Activated naive CD8-positive, alpha-beta T cell (primary cell): ENCODE measurements around the gene GUCY1A2.
"Not testable (repeated sequence)": the region's sequence is repeated elsewhere in the genome, so short reads cannot be mapped to it uniquely, and the experiment has no call there.

ENCODE experiments used
- H3K27ac Mint-ChIP-seq: one replicate; pipeline ENCODE4 v1.8.0; 2021; ENCODE audit warnings: mixed read lengths
- H3K27me3 Mint-ChIP-seq: one replicate; pipeline ENCODE4 v1.8.0; 2021; ENCODE audit warnings: mixed read lengths
- H3K36me3 Mint-ChIP-seq: one replicate; pipeline ENCODE4 v1.8.0; 2021; ENCODE audit warnings: mixed read lengths
- H3K4me1 Mint-ChIP-seq: one replicate; pipeline ENCODE4 v1.8.0; 2021; ENCODE audit warnings: low read depth, mixed read lengths
- H3K4me3 Mint-ChIP-seq: one replicate; pipeline ENCODE4 v1.8.0; 2021; ENCODE audit warnings: mild to moderate bottlenecking, mixed read lengths
- H3K9me3 Mint-ChIP-seq: one replicate; pipeline ENCODE4 v1.8.0; 2021; ENCODE audit warnings: low read depth, mixed read lengths

Gene GUCY1A2

DNA sequence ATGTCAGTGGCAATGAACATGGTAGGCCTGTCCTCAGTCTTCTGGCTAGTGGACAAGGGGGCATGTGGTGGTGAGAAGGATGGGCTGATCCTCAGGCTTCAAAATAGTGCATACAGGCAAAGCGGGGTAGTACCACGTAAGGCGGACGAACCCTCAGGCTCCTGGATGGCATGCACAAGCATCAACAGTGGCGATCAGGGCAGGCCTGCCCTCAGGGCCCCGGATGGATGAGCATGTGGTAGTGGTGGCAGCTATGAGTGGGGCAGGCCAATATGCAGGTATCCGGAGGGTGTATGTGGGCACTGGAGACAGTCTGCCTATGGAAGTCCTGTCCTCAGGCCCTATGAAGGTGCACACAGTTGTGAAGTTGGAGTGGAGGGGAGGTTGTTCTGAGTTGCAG is 163.8 kb downstream of the GUCY1A2 start:
- no peaks in the 10 kb centered on the region for H3K4me1 Mint-ChIP-seq
- H3K9me3 Mint-ChIP-seq: peaks cover 30% of the 10 kb centered on the region
- no peak overlapping the region for H3K4me3 Mint-ChIP-seq
- no peaks in the 10 kb centered on the region for H3K36me3 Mint-ChIP-seq
- no peak overlapping the region for H3K27ac Mint-ChIP-seq
- H3K27me3 Mint-ChIP-seq: no peaks in the 10 kb centered on the region

DNA sequence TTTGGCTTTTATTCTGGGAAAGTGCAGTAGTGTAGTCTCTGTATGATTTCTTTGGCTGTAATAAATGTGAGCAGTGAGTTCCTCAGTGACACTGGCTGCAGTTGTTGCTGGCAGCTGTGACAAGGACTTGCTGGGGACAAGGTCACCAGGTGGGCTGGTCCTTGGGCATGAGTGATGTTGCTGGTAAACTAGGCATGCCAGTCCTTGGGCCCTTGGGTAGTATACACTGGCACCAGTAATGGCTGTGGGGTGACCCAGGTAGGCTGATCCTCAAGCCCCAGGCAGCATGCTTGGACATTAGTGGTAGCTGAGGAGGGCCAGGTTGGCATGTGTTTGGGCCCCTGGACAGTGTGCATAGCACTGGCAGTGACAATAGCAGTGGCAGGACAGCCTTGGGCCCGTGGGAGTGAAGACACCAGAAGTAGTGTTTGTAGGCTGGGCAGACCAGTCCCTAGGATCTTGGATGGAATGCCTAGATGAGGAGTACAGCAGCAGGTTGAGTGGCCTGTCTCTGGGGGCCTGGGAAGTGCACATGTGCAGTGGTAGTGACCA is 164.3 kb downstream of the GUCY1A2 start:
- Mint-ChIP-seq H3K9me3 (peaks cover 30% of the 10 kb centered on the region), H3K36me3 (no peaks in the 10 kb centered on the region), H3K4me3 (no peak overlapping the region), H3K27ac (no peak overlapping the region), H3K4me1 (no peaks in the 10 kb centered on the region), H3K27me3 (no peaks in the 10 kb centered on the region)

DNA sequence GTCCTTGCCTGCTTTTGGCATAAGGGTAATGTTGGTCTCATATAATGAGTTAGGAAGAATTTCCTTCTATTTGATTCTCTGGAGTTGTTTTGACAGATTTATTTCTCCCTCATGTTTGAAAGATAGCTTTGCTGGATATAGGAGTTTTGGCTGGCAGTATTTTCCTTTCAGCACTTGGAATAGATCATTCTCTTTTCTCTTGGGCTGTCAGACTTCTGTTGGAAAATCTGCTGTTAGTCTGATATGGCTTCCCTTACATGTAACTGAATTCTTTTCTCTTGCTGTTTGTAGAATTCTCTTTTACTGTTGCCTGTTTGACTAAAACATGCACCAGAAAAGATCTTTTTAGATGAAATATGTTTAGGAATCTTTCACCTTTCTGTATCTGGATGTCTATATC is 165.5 kb downstream of the GUCY1A2 start:
- H3K36me3 Mint-ChIP-seq: no peaks in the 10 kb centered on the region
- no peak overlapping the region for H3K4me3 Mint-ChIP-seq
- H3K4me1 Mint-ChIP-seq: no peaks in the 10 kb centered on the region
- no peak overlapping the region for H3K27ac Mint-ChIP-seq
- peaks cover 35% of the 10 kb centered on the region for H3K9me3 Mint-ChIP-seq
- no peaks in the 10 kb centered on the region for H3K27me3 Mint-ChIP-seq

DNA sequence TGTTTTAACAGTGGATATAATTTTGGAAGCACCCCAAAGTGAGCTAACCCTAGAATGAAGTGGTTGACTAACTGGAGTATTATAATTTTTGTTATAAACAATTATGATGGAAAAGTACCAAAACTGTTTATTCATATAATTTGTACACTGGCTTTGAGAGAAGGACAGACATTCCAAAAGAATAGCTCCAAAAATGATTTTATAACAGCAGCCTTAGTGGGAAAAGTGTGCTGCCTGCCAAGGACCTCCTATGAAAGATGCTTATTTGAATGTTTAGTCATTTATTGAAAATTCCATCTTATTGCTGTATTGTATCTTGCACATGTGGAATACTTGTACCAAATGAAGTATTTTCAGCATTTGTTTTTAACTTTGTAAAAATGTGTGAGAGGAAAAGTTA is 169.8 kb downstream of the GUCY1A2 start:
- no peaks in the 10 kb centered on the region for H3K27me3 Mint-ChIP-seq
- no peak overlapping the region for H3K4me3 Mint-ChIP-seq
- no peaks in the 10 kb centered on the region for H3K4me1 Mint-ChIP-seq
- peaks cover 30% of the 10 kb centered on the region for H3K9me3 Mint-ChIP-seq
- H3K27ac Mint-ChIP-seq: no peak overlapping the region
- no peaks in the 10 kb centered on the region for H3K36me3 Mint-ChIP-seq

DNA sequence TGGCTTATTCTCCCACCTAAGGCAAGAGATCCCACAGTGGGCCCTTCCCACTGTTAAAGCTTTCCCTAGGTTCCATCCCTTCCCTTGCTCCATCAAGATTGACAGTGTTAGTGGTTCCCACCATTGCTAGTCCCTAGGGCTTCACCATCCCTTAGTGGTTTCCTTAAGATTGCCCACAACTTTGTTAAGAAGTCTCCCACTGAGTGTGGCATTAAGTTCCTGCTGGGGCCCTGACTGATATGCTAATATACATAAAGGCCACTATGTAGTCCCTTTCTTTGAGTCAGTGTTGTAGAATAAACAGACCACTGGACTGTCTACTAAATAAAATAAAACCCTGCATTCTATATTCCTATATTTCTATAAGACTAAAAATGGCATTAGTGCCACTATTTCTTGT is 176.1 kb downstream of the GUCY1A2 start:
- no peak overlapping the region for H3K4me3 Mint-ChIP-seq
- H3K36me3 Mint-ChIP-seq: no peaks in the 10 kb centered on the region
- no peaks in the 10 kb centered on the region for H3K4me1 Mint-ChIP-seq
- H3K27me3 Mint-ChIP-seq: no peaks in the 10 kb centered on the region
- H3K9me3 Mint-ChIP-seq: peaks cover 17% of the 10 kb centered on the region
- no peak overlapping the region for H3K27ac Mint-ChIP-seq

DNA sequence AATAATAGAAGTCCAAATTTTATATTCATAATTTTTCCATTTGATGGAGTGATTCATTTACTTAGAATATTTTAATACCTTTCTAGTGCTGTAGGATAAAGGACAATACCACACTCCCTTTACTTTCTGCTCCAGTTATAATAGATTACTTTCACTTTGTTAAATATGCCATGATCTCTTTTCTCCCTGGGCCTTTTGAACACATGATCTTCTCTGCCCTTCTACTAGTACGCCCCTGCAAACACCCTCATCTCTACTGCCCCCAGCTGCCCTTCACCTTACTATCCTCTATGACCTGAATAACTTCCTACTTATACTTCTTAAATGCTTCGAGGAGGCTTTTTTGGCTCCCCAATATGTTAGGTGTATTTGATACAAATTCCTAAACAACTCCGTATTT is 177.3 kb downstream of the GUCY1A2 start:
- Mint-ChIP-seq H3K27ac (no peak overlapping the region), H3K9me3 (peaks cover 23% of the 10 kb centered on the region)

DNA sequence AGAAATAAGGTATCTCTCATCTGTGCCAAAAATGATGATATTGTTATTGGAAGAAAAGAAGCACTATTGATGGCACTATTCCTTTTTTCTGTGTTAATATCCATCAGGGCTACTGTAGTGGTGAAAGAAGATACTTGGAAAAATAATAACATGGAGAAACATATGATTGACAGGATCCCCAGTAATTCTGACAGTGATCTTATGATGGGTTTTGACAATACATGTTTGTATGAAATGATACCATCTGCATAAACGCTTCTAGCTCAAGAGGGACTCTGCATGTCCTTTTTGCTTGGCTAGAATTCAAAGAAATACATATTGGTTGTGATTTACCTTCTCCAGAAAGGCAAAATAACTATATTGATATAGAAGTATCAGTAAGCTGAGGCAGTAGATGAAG is 178.1 kb downstream of the GUCY1A2 start:
- H3K27me3 Mint-ChIP-seq: no peaks in the 10 kb centered on the region
- no peaks in the 10 kb centered on the region for H3K36me3 Mint-ChIP-seq
- no peak overlapping the region for H3K27ac Mint-ChIP-seq
- H3K4me1 Mint-ChIP-seq: no peaks in the 10 kb centered on the region
- peaks cover 23% of the 10 kb centered on the region for H3K9me3 Mint-ChIP-seq
- H3K4me3 Mint-ChIP-seq: no peak overlapping the region

More for the DNA sequence above, 177.3 kb downstream of the GUCY1A2 start:
- H3K4me3 Mint-ChIP-seq: no peak overlapping the region
- no peaks in the 10 kb centered on the region for H3K4me1 Mint-ChIP-seq
- no peaks in the 10 kb centered on the region for H3K36me3 Mint-ChIP-seq
- no peaks in the 10 kb centered on the region for H3K27me3 Mint-ChIP-seq

DNA sequence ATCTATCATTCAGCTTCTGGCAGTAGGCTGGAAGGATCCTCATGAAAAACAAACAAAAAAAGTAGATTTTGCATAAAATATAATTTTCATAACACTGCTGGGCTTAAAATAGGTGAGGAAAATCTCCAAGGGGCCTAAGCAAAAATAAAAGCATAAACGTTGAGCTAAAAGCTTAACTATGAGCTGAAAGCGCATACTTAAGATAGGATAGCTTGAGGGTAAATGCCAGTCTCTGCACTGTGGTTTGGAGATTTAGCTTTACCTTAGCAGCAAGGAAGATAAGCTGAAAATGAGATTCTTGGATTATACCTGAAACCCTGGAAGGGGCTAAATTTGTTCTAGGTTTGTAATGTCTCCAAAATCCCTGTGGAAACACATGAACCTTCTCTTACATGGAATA is 183.7 kb downstream of the GUCY1A2 start:
- Mint-ChIP-seq H3K4me3 (no peak overlapping the region), H3K27me3 (no peaks in the 10 kb centered on the region), H3K9me3 (peaks cover 7% of the 10 kb centered on the region), H3K27ac (no peak overlapping the region), H3K4me1 (no peaks in the 10 kb centered on the region), H3K36me3 (no peaks in the 10 kb centered on the region)

DNA sequence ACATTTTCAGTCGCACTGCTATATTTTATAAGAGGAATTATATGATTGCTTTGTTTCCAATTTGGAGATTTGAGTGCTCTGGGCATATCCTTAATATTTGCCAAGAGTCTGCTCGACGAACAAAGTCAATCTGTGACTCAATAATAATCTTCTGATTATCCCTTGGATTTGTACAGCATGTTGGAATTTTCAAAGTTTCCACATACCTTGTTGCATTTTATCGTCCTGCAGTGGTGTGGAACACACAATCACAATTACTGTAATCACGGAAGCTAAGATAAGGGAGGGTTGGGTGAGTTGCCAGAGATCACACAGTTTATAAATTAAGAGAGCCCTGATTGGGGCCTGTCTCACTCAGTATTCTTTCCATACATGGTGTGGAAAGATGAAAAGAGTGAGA is 189.3 kb downstream of the GUCY1A2 start:
- no peaks in the 10 kb centered on the region for H3K27me3 Mint-ChIP-seq

DNA sequence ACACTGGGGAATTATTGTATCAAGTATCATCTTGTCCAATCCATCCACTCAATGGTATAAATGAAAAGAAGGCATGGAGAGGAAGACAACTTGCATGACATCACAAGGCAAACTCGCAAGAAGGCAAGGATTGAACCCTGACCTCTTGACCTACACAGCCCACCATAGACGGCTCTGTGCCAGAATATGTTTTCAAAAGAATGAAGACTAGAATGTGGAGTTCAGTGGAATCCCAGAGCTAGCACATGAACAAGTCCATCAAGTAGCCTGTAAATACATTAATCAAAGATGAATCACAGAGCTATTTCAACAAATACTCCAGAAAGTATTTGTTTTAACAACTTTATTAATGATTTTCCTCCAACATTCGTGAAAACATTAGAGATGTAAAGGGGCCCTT is 189.7 kb downstream of the GUCY1A2 start:
- Mint-ChIP-seq H3K4me3 (no peak overlapping the region), H3K27ac (no peak overlapping the region), H3K27me3 (no peaks in the 10 kb centered on the region), H3K9me3 (peaks cover 6% of the 10 kb centered on the region), H3K4me1 (no peaks in the 10 kb centered on the region), H3K36me3 (no peaks in the 10 kb centered on the region)

More for the DNA sequence above, 189.3 kb downstream of the GUCY1A2 start:
- H3K9me3 Mint-ChIP-seq: peaks cover 6% of the 10 kb centered on the region
- H3K4me1 Mint-ChIP-seq: no peaks in the 10 kb centered on the region
- no peak overlapping the region for H3K4me3 Mint-ChIP-seq
- no peaks in the 10 kb centered on the region for H3K36me3 Mint-ChIP-seq
- no peak overlapping the region for H3K27ac Mint-ChIP-seq

DNA sequence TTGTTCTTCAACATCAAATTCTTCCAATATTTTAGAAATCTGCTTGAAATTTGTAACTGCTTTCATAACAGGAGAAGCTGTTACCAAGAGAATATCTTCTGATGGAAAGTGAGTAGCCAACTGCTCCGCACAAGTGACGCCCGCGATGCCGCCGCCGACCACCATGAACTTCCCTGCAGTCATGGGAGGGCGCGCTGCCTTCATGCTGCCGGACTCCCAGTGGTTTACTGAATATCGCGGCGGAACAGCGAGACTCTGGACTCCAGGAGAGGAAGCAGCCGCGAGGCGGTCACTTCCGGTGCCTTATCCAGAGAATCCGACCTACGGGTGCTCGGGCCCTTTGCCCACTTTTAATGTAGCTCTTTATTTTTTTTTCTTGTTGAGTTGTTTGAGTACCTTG is 190.6 kb downstream of the GUCY1A2 start:
- Mint-ChIP-seq H3K27ac (no peak overlapping the region), H3K27me3 (no peaks in the 10 kb centered on the region), H3K9me3 (peaks cover 8% of the 10 kb centered on the region), H3K36me3 (no peaks in the 10 kb centered on the region), H3K4me3 (no peak overlapping the region), H3K4me1 (no peaks in the 10 kb centered on the region)

DNA sequence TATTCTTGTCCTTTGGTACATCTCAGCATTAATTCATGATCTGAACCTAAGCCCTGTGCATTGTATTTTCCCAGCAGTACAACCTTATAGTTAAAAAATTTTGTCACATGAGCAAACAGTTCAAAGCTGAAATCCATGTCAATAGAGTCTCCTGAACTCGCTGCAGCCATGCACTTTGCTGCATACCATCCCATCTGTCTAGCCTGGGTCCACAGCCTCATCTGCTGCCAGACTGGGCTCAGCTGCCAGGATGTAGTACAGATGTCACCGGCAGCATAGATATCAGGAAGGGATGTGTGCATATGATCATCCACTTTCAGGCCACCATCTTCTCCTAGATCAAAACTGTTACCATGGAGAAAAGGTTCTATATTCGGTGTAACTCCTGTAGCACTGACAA is 191.7 kb downstream of the GUCY1A2 start:
- not testable (repeated sequence) for H3K4me3 Mint-ChIP-seq, H3K9me3 Mint-ChIP-seq, H3K36me3 Mint-ChIP-seq, H3K27ac Mint-ChIP-seq, H3K4me1 Mint-ChIP-seq, H3K27me3 Mint-ChIP-seq

DNA sequence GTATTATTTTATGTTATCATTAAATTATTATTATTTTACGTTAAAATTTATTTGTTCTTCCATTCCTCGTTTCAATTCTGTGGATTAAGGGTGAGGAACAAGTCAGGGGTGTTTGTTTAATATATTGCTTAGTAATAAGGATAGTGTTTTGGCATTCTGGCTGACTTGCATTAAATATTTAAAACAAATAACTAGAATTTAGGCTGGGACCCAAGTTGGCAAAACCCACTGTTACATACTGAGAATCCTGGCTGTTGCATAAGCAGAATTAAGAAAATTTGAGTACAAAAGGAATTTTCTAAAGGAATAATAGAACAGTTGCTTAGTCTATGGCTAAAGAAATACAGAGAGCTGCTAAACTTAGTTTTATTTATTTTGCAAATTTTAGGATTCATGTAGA is 196.4 kb downstream of the GUCY1A2 start:
- Mint-ChIP-seq H3K4me3 (no peak overlapping the region), H3K27ac (no peak overlapping the region), H3K4me1 (no peaks in the 10 kb centered on the region), H3K9me3 (peaks cover 13% of the 10 kb centered on the region), H3K36me3 (no peaks in the 10 kb centered on the region), H3K27me3 (no peaks in the 10 kb centered on the region)

DNA sequence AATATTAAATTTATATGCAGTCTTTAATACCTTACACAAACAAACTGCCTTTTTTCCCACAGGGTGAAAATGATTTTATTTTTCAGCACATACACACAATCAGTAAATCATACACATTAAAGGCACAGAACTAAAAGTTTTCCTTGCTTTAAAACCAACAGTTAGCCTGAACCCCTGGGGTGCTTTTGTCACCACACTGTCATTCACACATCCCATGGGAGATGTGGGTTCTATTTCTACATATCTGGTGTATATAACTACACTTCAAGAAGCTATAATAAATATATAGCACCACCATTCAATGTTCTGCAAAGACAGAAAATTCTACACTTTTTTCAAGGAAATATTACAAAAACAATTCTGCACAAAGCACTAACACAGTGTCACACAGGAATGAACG is 197.0 kb downstream of the GUCY1A2 start:
- no peak overlapping the region for H3K27ac Mint-ChIP-seq
- H3K9me3 Mint-ChIP-seq: peaks cover 12% of the 10 kb centered on the region
- H3K4me1 Mint-ChIP-seq: no peaks in the 10 kb centered on the region
- no peak overlapping the region for H3K4me3 Mint-ChIP-seq
- H3K36me3 Mint-ChIP-seq: no peaks in the 10 kb centered on the region
- H3K27me3 Mint-ChIP-seq: no peaks in the 10 kb centered on the region

DNA sequence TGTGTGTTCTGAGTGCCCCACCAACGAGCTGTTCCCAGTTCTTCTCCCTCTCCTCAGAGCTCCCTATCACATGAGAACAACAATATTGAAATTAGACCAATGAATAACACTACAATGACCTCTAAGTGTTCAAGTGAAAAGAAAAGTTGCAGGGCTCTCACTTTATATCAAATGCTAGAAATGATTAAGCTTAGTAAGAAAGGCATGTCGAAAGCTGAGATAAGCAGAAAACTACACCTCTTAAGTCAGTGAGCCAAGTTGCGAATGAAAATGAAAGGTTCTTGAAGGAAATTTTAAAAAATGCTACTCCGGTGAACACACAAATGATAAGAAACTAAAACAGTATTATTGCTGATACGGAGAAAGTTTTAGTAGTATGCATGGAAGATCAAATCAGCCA is 199.8 kb downstream of the GUCY1A2 start:
- H3K36me3 Mint-ChIP-seq: no peaks in the 10 kb centered on the region
- no peak overlapping the region for H3K27ac Mint-ChIP-seq
- H3K27me3 Mint-ChIP-seq: no peaks in the 10 kb centered on the region
- no peak overlapping the region for H3K4me3 Mint-ChIP-seq
- peaks cover 12% of the 10 kb centered on the region for H3K9me3 Mint-ChIP-seq
- H3K4me1 Mint-ChIP-seq: no peaks in the 10 kb centered on the region

DNA sequence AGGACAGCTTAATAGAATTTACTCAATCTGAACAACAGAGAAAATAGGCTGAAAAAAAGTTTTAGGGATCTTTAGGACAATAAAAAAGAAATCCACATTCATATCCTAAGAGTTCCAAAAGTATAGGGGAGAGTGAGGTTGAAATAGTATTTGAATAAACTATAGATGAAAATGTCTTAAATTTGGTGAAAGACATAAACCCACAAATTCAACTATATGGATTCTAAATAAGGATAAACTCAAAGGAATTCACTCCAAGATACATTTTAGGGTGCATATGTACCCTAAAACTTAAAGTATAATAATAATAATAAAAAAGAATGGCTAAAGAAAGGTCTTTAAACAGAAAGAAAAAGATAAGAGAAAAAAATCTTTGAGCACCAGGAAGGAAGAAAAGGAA is 203.1 kb downstream of the GUCY1A2 start:
- Mint-ChIP-seq H3K27ac (no peak overlapping the region), H3K36me3 (no peaks in the 10 kb centered on the region), H3K9me3 (peaks cover 12% of the 10 kb centered on the region), H3K27me3 (no peaks in the 10 kb centered on the region), H3K4me1 (no peaks in the 10 kb centered on the region), H3K4me3 (no peak overlapping the region)
